Kidney capillary endothelial cell (primary cell): ENCODE results near the gene FBXW11.

Experiments used
- DNase-seq: peaks from one replicate; pipeline ENCODE4 v3.0.0-alpha.2; 2018; ENCODE audit warnings: low spot score

The FBXW11 gene

DNA sequence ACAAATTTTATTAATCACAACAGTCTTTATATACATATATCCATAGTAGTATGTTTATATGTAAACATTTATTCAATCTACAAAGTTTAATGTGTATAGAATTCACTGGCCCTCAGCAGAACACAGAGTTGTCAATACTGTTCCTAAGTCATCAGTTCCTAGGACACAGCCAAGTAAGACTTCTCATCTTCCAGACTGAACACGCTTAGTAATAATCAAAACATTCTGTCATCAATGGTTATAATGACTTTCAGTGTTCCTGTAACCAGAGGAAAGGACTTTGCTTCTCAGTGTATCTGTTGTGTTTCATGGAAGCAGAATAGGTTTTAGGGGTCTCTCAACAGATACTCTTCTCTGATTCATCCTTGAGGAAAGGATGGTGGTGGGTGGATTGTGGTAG is 138.7 kb downstream of the FBXW11 start:
- no peak for DNase-seq

DNA sequence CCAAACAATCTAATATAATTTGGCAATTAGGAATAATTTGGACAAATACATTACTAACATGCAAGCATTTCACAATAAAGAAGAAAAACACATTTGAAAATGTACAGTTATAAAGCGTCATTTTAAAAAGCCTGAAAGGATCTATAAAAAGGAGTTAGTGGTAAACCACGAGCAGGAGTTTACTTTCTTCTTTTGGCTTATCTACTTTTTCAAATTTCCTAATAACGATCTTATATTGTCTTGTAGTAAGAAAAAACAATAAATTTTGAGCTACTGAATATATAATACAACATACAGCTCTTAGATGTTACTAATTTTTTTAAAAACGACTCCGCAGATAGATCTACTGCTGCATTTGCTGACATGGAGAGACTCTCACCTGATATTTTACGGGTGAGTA is 141.0 kb downstream of the FBXW11 start:
- no peak for DNase-seq

DNA sequence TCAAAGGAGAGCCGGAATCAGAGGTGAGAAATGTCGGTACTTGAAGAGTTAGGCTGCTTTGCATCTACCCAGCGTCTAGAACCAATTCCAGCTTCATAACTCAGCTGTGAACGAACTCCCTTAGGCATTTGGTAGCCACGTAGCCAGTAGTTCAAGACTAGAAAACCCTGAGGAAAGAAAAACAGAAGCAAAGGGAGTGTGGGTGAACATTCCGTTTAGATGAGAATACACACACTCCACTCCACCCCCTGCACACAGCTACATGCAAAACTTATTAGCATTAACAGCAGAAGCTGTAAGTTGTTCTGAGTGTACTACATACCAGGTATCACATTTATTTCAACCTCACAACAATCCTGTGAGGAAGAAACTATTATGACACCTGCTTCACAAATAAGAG is 142.5 kb downstream of the FBXW11 start:
- DNase-seq, result no peak

DNA sequence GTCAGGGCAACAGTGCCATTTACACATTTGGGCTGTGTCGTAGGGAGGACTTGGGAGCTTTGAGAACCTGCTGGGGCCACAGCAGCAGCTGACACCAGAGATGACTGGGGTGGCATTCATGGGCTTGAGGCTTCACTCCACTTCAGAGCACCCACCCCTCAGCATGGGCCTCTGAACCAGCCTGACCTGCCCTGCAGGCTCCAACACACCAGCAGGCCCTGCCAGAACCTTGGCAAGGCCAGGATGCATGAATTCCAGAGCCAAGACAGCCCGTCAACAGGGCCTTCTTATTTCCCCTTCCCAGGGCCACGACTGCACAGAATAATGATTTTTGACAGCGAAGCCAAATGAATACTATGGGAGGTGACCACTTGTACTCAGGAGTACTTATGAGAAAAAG is 143.8 kb downstream of the FBXW11 start:
- no peak for DNase-seq

DNA sequence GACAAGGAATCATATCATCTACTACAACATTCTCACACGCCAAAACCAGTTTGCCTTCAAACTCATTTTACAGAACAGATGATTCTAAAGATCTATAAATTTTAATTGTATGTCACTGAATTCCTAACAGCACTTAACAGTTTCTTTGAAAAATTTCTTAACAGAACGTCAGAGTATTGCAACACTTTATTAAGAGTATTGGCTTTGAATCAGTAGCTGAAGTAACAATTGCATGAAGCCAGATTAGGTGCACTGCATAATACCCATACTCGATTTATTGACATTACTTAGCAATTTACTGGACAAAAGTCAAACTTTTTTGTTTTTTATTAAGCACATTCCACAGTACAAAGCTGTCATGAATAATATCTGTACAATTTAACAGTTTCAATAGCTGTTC is 145.1 kb downstream of the FBXW11 start:
- no peak for DNase-seq

DNA sequence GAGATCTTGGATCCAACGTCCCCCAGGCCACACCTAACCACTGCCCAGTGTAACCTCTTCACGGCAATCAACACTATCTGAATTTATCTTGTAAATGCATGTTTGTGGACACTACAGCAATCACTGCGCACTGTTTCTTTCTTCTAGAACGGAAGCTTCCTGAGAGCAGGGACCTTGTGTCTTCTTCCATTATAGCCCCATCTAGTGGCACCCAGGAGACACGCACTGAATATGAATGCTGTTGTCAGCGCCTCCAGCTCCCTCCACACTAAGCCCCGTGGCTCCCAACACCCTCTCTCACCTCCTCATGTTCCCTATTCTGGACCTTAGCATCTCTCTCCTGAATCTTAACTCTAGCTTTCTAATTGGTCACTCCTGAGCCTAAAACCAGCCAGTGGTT is 148.1 kb downstream of the FBXW11 start:
- DNase-seq, result peak; percentile 11

DNA sequence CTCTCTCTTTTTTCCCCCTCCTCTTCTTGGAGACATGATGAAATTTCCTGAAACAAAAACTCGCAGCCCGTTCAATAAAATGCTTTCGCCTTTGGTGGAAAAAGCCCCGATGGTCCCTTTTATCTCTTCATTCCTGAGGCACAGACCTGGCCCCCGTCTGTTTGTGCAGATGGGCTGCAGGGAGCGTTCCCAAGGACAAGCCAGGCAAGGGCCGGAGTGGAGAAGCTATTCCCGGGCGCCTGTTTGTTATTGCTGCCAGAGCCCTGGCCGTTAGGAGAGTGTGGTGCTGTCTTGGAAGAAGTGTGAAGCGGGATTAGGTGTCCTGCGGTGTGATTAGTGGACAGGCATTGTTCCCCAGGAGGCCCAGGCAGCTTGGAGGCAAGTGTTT is 149.0 kb downstream of the FBXW11 start:
- no peak for DNase-seq

DNA sequence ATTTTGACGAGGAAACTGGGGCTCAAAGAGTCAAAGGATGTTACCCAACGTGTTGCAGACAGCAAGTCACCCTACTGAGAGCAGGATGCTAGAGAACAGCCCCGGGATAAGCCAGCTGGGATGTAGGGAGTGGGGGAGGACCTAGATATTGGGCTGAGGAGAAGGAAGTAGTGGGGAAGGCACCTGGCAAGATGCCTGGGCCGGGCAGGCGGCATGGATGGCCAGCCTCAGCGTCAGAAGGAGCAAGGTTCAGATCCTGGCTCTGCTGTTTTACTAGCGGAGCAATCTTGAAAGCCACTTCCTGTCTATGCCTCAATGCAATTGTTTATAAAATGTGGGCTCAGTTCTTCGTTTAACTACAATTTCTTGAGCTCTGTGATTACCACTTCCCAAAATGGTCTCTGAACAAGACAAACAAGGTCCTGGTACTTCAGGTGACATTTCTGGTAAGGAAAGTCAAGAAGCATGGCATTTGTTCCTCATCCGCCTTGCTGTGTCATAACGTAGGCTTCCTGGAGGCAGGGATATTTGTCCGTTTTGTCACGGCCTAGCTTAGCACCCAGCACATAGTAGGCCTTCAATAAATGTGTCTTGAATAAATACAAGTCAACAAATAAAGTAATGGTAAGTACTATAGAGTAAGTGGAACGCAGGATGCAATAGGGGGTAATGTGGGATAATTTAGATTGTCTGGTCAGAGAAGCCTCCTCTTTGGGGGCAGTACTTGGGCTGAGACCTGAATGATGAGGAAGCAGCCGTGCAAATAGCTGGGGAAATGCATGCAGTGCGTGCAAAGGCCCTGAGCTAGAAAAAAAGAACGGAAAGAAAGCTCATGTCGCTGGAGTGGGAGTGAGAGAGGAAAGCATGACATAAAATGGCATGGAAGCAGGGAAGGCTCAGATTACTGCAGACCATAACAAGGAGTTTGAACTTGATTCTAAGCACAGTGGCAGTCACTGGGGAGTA is 150.4 kb downstream of the FBXW11 start:
- DNase-seq, result no peak

DNA sequence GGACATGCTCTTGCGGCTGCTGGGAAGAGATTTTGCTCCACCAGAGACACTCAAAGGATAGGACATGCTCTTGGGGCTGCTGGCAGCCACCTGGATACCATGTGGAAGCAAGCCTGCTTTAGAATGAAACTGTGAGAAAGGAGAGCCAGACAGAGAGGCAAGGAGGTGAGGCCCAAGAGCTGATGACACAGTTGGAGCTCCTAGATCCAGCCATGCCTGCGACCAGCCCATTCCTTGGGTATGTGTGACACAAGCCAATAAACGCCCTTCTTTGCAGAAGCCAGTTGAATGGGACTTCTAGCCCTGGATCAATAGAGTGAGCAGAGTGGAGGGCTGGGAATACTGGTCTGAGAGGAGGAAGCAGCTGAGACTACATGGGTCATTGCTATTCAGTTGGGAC is 151.2 kb downstream of the FBXW11 start:
- no peak for DNase-seq

DNA sequence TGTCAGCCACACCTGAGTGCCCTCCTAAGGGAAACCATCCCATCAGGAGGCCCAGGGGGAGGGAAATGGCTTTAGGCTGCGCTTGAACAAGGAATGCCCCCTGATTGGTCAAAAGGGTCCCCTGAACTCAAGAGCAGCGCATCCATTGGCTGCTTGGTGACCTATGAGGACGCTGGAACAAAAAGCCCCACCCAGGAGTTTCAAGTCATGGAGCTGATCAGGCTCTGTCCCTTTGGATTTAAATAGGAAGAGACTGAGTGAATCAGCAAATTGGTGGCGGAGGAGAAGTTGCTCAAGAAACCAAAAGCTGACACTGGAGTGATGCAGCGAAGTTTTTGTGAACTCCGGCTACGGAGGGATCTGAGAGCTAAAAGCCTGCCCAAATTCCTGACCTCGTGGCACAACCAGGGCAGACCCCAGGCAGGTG is 154.2 kb downstream of the FBXW11 start:
- no peak for DNase-seq

DNA sequence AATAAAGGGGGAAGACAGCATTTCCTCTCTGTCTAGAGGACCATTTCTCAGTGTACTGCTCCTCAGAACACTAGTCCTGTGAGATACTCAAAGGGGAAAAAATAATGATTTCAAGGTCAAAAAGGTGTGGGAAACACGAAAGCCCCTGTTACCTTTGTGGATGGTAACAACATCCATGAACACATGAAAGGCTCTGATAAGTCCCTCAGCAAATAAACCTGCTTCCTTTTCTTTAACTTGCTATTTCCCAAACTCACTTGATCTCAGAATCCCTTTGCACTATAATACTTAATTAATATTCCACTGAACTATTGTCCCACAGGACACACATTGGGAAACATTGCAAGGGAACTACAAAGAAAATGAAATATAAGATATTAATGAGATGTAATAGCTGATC is 155.2 kb downstream of the FBXW11 start:
- no peak for DNase-seq

DNA sequence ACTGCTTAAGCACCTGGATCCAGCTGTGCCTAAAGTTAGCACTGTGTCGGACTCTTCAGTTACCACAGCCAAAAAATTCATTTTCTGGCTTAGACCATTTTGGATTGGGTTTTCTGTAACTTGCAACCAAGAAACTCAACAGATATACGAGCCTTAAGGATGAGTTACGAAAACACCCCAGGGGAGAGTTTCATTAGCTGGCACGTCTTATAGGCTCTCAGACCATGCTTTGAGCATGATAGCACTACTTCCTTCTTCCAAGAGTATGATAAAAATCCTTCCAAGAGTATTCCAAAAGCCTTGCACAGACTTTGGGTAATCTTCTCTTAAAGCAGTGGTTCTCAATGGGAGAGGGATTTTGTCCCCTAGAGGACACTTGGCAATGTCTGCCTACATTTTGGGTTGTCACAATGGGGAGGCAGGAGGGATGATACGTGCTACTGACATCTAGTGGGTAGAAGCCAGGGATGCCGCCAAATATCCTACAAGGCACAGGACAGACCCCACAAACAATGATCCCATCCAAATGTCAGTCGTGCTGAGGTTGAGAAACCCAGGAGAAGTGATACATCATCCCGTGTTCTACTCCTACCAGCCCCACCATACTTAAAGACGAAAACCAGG is 156.0 kb downstream of the FBXW11 start:
- DNase-seq, result no peak

DNA sequence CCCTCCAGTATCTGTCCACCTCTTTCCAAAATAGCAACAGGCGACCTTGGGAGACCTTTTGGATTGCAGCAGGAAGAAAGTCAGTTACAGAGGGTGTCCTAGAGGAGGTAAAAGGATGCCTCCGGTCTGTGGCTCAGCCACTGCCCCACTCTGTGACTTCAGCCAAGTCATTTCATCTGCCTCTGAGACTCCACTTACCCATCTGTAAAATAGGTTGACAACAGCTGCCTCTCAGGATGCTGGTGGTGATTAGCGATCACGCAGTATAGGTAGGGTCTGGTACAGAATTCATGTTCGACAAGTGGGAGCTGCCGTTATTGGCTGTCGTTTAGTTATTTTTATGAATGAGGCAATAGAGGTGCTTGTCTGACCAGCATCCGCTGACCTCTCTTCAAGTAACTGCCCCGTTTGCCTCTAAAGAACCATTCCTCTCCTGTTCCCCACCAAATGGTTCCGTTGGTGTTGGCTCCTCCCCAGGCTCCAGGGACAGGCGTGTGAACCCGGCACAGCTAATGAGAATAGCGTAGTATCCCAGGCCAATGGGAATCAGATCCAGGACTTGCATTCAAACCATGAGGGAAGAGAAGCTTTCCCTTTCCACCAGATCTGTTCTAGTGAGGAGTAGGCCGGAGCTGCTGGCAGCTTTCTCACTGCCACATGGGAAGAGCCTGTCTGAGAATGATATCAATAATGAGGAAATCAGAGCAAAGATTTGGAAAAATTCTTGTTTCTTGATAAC is 156.7 kb downstream of the FBXW11 start:
- no peak for DNase-seq

DNA sequence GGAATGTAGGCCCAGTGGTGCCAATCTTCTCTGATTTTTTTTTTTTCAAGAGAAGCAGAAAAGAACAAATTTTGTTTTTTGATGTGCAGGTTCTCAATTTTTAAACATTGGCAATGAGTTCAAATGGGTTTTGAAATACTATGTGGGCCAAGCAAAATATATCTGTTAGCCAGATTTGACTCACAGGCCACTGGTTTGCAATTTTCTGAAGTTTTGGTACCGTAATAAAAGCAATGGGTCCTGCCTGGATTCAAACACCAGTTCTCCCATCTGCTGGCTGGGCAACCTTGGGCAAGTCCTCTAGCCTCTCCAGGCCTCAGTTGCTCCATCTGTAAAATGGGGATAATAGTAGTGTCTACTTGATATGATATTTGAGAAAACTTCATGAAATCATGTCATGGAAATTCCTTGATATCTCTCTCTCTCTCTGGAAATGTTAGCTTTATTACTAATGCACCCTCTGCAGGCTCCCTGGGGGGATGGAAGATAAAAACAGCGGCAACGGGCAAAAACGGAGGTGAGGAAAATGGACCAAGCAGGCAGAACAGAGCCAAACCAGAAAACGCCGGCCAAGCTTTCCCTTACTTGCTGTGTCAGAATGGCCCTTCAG is 157.4 kb downstream of the FBXW11 start:
- DNase-seq, result no peak

DNA sequence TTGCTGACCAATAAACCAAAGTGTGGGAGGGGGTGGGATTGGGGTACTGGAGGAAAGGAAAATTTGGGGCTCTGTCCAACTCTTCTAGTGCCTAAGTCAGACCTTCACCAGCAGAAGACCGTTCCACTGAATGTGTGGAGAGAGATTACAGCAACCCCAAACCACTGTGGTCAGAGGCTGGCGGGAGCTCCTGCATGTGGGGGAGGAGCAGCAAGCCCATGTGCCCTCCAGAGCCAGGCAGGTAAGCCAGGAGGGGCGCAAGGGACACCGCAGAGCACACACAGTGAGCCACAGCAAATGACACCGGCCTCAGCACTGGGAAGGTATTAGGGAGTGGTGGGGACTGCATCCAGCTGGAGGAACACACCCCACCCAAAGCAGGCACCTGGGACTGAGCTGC is 158.0 kb downstream of the FBXW11 start:
- no peak for DNase-seq

DNA sequence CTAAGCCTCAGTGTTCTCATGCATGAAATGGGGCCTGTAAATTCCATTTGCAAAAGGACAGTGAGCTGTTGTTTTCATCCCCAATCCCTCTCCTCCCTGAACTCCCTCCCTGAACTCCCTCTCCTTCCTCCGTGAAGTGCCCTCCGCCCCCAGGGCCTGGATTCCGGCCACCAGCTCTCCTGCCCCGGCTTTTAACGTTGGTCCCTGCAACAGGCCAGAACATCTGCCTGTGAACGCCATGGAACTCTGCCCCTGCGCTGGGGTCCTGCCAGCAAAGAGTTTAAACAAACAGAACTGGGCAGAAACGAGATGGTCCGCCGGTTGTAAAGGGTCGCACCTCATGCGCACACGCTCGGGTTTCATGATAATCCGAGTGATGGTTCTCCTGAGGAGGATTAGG is 158.4 kb downstream of the FBXW11 start:
- DNase-seq, result no peak

DNA sequence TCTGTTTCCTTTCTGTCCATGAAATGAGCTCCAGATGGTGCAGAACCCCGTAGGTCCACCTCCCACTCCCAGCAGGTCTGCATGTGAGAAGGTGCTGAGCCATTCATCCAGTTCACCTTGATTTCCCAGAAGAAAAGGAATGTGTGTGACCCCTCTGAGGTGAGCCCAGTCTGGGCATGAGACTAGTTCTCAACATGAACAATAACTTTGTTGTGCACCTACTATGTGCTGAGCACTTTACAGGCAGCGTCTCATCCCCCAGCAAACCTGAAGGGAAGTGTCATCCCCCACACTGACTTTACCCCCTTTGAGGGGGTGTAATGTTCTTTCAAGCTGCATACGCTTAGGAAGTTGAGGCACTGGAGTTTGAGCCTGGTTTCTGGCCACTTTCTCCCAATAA is 159.4 kb downstream of the FBXW11 start:
- DNase-seq, result no peak

DNA sequence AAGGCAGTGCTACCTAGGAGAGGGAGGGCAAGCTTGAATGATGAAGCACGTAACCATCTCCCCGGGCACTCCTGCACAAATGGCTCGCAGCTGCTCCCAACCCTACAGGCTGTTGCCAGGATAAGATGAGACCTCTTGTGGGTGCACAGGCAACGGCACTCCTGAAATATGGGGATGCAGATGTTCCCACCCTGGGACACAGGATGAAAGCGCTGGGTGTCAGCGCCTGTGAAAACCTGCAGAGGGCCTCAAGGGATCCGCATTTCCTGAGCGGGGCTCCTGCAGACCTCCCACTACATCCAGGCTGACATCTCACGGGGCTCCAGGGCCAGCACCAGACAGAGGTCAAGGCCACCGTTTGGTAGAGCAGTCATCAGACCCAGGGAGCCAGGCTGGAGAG is 160.1 kb downstream of the FBXW11 start:
- DNase-seq, result no peak

DNA sequence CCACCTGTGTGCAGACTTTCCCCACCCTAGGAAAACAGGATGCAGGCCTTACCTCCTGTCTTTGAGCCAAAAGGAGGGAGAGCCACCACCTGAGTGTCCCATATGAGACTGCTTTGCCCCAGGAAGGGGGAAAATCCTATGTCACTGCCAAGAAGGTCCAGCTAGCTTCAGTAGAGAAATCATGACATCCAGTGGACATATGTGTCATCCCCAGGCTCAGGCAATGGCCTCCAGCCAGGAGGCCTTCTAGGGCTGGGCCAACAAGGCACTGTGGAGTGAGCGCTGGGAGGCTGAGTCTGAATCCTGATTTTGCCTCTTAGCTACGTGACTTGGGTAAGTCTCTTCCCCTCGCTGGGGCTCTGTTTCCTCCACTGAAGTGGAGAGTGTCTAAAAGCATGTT is 160.6 kb downstream of the FBXW11 start:
- DNase-seq, result no peak

DNA sequence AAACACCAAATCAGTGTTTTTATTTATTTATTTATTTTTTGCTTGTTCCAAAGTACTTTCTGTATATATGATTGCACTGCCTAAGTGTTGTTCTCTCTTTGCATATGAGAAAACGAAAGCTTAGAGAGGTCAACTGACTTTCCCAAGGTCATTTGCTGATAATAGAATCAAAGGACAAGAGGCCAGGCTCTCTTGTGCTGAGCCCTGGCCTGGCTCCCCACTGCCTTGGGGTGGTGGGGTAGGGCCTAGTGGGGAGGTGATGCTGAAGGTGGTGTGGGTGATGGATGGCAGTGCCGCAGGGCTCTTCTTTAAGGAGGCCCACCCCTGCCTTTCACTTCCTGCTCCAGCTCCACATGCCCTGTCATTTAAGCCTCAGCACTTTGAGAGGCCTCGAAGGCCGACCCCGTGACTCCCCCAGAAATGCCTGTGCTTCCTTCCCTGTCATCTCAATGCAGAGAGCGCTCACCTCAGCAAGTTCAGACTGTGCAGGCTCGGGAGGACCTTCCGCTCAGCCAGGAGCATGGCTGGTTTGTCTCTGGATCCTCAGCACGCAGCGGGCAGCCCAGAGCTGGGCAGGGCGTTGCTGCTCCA is 161.3 kb downstream of the FBXW11 start:
- DNase-seq, result no peak

DNA sequence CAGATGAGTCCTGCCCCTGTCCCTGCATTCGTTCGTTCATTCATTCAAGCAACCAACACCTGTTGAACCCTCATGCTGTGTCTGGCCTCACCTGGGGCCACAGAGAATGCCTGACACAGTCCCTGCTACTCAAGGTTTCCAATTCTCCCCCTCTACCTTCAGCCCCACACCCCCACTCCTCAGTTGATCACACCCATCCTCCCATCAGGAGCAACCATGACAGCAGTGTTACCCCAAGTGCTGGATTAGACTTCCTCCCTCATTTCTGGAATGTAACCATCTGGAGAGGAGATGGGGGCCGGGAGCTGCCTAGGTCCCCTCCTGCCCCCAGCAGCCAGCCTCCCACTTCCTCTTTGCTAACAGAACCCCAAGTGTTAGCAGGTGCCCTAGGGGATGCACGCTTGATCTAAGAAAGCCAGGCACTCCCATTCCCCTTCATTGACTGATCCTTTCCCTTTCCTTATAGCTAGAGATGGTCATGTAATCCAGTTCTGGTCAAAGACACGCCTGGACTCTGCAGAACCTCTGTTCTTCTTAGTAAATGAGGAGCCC is 163.6 kb downstream of the FBXW11 start:
- no peak for DNase-seq
